Right ventricle myocardium inferior (tissue), 1 donor: ENCODE data around the gene COCH. TPM values are rescaled to one million over a fixed set of nuclear protein-coding genes. Genes with fewer than 3 reads are reported as not detected.

Source experiments
- ATAC-seq: fragments of 200-7000 bp; cut with Tn5 transposase; one replicate; pipeline ENCODE4 v1.9.1; 2020; ENCODE audit warnings: mild to moderate bottlenecking, moderate library complexity
- DNase-seq: peaks from one replicate; pipeline ENCODE4 v3.0.0; 2021; ENCODE audit errors: missing footprints
- intact Hi-C: fragments of 100-400 bp; cut with DNase I; formaldehyde crosslinking; loops from one replicate; pipeline ENCODE4 v1.11.0; 2022
- long read RNA-seq: library from polyadenylated mRNA; unstranded; transcript quantifications from one replicate; pipeline ENCODE4 v2.0.0, GENCODE V29; 2021
- total RNA-seq: library from RNA; stranded (reverse); fragmentation: NEBNext Ultra II Directional; extraction: Animal tissue kit (Norgen Biotek cat#: 25700); gene quantifications from one replicate; pipeline ENCODE4 v1.2.1, GENCODE V29; 2021
- donor health status: DM: no; HTN: yes; CAD: no; lungs with severe emphysema.

The COCH gene
- total RNA-seq: 0.43 TPM
- long read RNA-seq, partial matches to known transcripts: 0 of 11 reads
- long read RNA-seq, other reads (novel, unspliced or antisense): 11 of 11 reads

GRCh38 chr14:30874120-30874998 is at the start of gene COCH:
Gene COCH (plus strand): TSS chr14:30874559. CDS start chr14:30874939, 380 bp downstream.
- peak; percentile 67 for ATAC-seq
- DNase-seq: peak; percentile 71
- intact Hi-C loops: no loop called here

- no peak for ATAC-seq
- intact Hi-C loops: no loop called here
- DNase-seq: no peak
Observed at GRCh38 chr14:30826070-30826469, 48.3 kb upstream of the COCH start.

GRCh38 chr14:30829853-30830252 is 44.5 kb upstream of the COCH start:
- ATAC-seq (no peak), DNase-seq (no peak)
- intact Hi-C loops: no loop called here

- DNase-seq: no peak
- intact Hi-C loops: no loop called here
- no peak for ATAC-seq
Observed at GRCh38 chr14:30834353-30834752, 40.0 kb upstream of the COCH start.

- DNase-seq (no peak), ATAC-seq (no peak)
- intact Hi-C loops: no loop called here
Observed at GRCh38 chr14:30838351-30838750, 36.0 kb upstream of the COCH start.

- intact Hi-C loops: no loop called here
- DNase-seq (no peak), ATAC-seq (no peak)
Observed at GRCh38 chr14:30840086-30840779, 34.1 kb upstream of the COCH start.

- ATAC-seq (no peak), DNase-seq (no peak)
- intact Hi-C loops: no loop called here
Observed at GRCh38 chr14:30842431-30842830, 31.9 kb upstream of the COCH start.

GRCh38 chr14:30848449-30849240 is 25.7 kb upstream of the COCH start:
- no peak for ATAC-seq
- intact Hi-C loops: no loop called here
- DNase-seq: no peak

GRCh38 chr14:30849354-30849753 is 25.0 kb upstream of the COCH start:
- intact Hi-C loops: no loop called here
- DNase-seq (no peak), ATAC-seq (no peak)

- DNase-seq: no peak
- intact Hi-C loops: no loop called here
- no peak for ATAC-seq
Observed at GRCh38 chr14:30849983-30850382, 24.4 kb upstream of the COCH start.

GRCh38 chr14:30853946-30854345 is 20.4 kb upstream of the COCH start:
- intact Hi-C loops: no loop called here
- ATAC-seq: no peak
- no peak for DNase-seq

- no peak for DNase-seq
- no peak for ATAC-seq
- intact Hi-C loops: no loop called here
Observed at GRCh38 chr14:30854492-30854891, 19.9 kb upstream of the COCH start.

GRCh38 chr14:30855345-30856037 is 18.9 kb upstream of the COCH start:
- ATAC-seq (no peak), DNase-seq (no peak)
- intact Hi-C loops: no loop called here

GRCh38 chr14:30861200-30861599 is 13.2 kb upstream of the COCH start:
- DNase-seq (no peak), ATAC-seq (no peak)
- intact Hi-C loops: no loop called here

- DNase-seq: no peak
- ATAC-seq: no peak
- intact Hi-C loops: no loop called here
Observed at GRCh38 chr14:30864934-30865333, 9.4 kb upstream of the COCH start.

GRCh38 chr14:30868736-30869135 is 5.6 kb upstream of the COCH start:
- intact Hi-C loops: no loop called here
- DNase-seq (no peak), ATAC-seq (no peak)

- ATAC-seq (no peak), DNase-seq (no peak)
- intact Hi-C loops: no loop called here
Observed at GRCh38 chr14:30869551-30870155, 4.7 kb upstream of the COCH start.

- intact Hi-C loops: no loop called here
- no peak for DNase-seq
- ATAC-seq: no peak
Observed at GRCh38 chr14:30872602-30873001, 1.8 kb upstream of the COCH start.
